Ishikawa (cell line): ENCODE data around the gene PRKN.

Experiments used
- TCF12 ChIP-seq: IDR thresholded peaks from 2 replicates; pipeline ENCODE4 v1.6.1; 2012; ENCODE audit warnings: low read depth
- YY1 ChIP-seq: IDR thresholded peaks from 2 replicates; pipeline ENCODE4 v1.6.1; 2012; ENCODE audit warnings: low read depth

GRCh38 chr6:161365633-161366032 is 1361.9 kb downstream of the PRKN start:
- no peak for TF ChIP-seq TCF12
- no peak for TF ChIP-seq YY1
